Stomach (tissue), 9 donors: ENCODE measurements around the gene PRDM2. TPM values are rescaled to one million over a fixed set of nuclear protein-coding genes. Genes with fewer than 3 reads are reported as not detected.

Experiments used
- DNase-seq, 2 donors: peaks; one replicate each; pipeline versions ENCODE4 v3.0.0 to v3.0.0-alpha.2; 2013 to 2019
- H3K27ac ChIP-seq, 5 donors: fragments of 200-600 bp in 4 of 5; sonication (generic) in 4 of 5; one replicate each; pipeline ENCODE4 v1.5.1; 2013 to 2019; ENCODE audit warnings: mild to moderate bottlenecking in 1 of 5, moderate library complexity in 1 of 5
- H3K27me3 ChIP-seq, 3 donors: fragments of 200-600 bp; sonication (generic); one replicate each; pipeline ENCODE4 v1.5.1; 2017 to 2019; ENCODE audit warnings: mixed run types in 1 of 3
- H3K36me3 ChIP-seq, 4 donors: fragments of 200-600 bp; sonication (generic); 1 replicate in 3 of 4; 2 replicates in 1 of 4; pipeline ENCODE4 v1.5.1; 2016 to 2019
- H3K4me1 ChIP-seq, 4 donors: fragments of 200-600 bp; sonication (generic); one replicate each; pipeline ENCODE4 v1.5.1; 2016 to 2019
- H3K4me3 ChIP-seq, 4 donors: fragments of 200-600 bp; sonication (generic) in 3 of 4; one replicate each; pipeline ENCODE4 v1.5.1; 2016 to 2019; ENCODE audit warnings: mild to moderate bottlenecking in 1 of 4
- H3K9me3 ChIP-seq, 4 donors: fragments of 200-600 bp; sonication (generic); one replicate each; pipeline ENCODE4 v1.5.1; 2016 to 2019
- EP300 ChIP-seq: sonication (generic); formaldehyde crosslinking; IDR thresholded peaks from one replicate; pipeline ENCODE4 v1.6.1; 2017; ENCODE audit warnings: antibody characterized with exemption
- POLR2A ChIP-seq, 4 donors: fragments of 450-650 bp; IDR thresholded peaks; one replicate each; pipeline ENCODE4 v1.6.1; 2016; ENCODE audit warnings: antibody characterized with exemption in 4 of 4, control low read depth in 2 of 4, mild to moderate bottlenecking in 1 of 4, moderate library complexity in 1 of 4
- POLR2AphosphoS5 ChIP-seq, 3 donors: sonication (generic); formaldehyde crosslinking; IDR thresholded peaks; one replicate each; pipeline ENCODE4 v1.6.1; 2016; ENCODE audit warnings: antibody characterized with exemption in 3 of 3
- WGBS, 5 donors: extraction: QIAGEN DNeasy Blood & Tissue Kit in 3 of 5; methylation state at CpG; one replicate each; pipeline versions ENCODE4 v1.1.5 to v1.1.7; 2013 to 2018; 5-methylcytosine and 5-hydroxymethylcytosine counted together
- intact Hi-C: fragments of 100-400 bp; cut with DNase I; formaldehyde crosslinking; loops from one replicate; pipeline ENCODE4 v1.15.1; 2023; ENCODE audit warnings: low total_unique reads
- polyA plus RNA-seq, 3 donors: library from polyadenylated mRNA; stranded (reverse); fragments of 200-250 nt; gene quantifications; one replicate each; pipeline ENCODE4 v1.2.3, GENCODE V29; 2013
- total RNA-seq, 5 donors: library from RNA; depleted of rRNA; stranded (reverse); fragments of >200 nt; gene quantifications; one replicate each; pipeline versions ENCODE4 v1.1.0 to v1.2.3, GENCODE V29; 2014 to 2016
- TF ChIP-seq, protein P1 (sequence below), 7 experiments: fragments of 450-650 bp in 4 of 7; fragments of 200-600 bp in 3 of 7; sonication (generic) in 3 of 7; IDR thresholded peaks; one replicate each; pipeline ENCODE4 v1.5.1; 2016 to 2019; ENCODE audit warnings: antibody characterized with exemption in 7 of 7, control low read depth in 2 of 7, mild to moderate bottlenecking in 1 of 7
- donor health status: healthy with polysubstance abuse.
- donor health status: Bipolar disorder and iron deficiency.
- donor health status: healthy.

PRDM2 gene
- total and polyA plus RNA-seq, 8 donors: 10.1 to 77.7 (median 24.8) TPM

DNA sequence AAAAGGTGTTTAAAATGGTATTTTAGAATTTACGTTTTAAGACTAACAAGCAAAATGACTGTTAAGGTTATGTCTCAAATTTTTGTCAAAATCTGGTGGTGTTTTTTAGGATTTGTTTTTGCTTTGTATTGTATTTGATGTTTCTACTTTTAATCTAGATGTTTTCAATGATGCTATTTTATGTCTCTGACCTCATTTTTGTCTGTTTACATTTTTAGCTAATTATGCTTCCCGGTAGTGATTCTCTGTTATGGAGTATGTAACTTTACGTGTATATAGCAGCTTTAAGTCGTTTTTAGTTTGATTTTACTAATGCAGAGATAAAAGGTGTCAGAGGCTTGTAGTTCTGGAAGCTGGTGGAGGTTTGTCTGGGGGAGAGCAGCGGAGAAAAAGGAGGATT, 71.8 kb downstream of the PRDM2 start:
- DNase-seq: no peak
- Histone ChIP-seq H3K27me3 (no peaks in the 10 kb centered on the region), H3K4me3 (no peak overlapping the region), H3K4me1 (peaks cover 5 to 52% (median 21%) of the 10 kb centered on the region in 4 donors), H3K27ac (no peak overlapping the region), H3K36me3 (peaks cover 11 to 47% (median 41%) of the 10 kb centered on the region in 4 donors), H3K9me3 (no peaks in the 10 kb centered on the region)
- intact Hi-C loops: no loop called here
- no peak for TF ChIP-seq EP300
- TF ChIP-seq, protein P1, sequence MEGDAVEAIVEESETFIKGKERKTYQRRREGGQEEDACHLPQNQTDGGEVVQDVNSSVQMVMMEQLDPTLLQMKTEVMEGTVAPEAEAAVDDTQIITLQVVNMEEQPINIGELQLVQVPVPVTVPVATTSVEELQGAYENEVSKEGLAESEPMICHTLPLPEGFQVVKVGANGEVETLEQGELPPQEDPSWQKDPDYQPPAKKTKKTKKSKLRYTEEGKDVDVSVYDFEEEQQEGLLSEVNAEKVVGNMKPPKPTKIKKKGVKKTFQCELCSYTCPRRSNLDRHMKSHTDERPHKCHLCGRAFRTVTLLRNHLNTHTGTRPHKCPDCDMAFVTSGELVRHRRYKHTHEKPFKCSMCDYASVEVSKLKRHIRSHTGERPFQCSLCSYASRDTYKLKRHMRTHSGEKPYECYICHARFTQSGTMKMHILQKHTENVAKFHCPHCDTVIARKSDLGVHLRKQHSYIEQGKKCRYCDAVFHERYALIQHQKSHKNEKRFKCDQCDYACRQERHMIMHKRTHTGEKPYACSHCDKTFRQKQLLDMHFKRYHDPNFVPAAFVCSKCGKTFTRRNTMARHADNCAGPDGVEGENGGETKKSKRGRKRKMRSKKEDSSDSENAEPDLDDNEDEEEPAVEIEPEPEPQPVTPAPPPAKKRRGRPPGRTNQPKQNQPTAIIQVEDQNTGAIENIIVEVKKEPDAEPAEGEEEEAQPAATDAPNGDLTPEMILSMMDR (IDR thresholded peaks at IDR 0.05): no peak
- no peak for TF ChIP-seq POLR2AphosphoS5 (IDR thresholded peaks at IDR 0.05)
- no peak for TF ChIP-seq POLR2A (IDR thresholded peaks at IDR 0.05)
- 71 to 80% (median 73%) methylated on average over 5 of the region's 5 CpGs for WGBS, 5 donors

DNA sequence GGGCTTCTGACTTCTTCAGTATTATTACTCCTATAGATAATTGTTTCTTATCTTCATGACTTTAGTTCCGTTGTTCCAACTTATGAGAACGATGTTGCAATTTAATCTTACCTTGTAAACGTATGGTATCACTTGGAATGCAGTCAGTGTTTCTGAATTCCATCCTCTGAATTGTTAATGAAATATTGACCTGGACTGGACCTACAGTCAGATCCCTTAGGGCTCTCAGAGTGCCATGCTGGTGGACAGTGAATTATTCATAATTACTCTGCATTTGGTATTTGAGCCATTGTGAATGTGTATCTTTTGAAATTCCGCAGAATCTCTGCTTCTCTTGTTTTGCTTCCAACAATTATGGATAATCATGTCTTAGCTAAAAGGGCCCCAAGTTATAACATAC, 72.3 kb downstream of the PRDM2 start:
- Histone ChIP-seq H3K27me3 (no peaks in the 10 kb centered on the region), H3K4me3 (no peak overlapping the region), H3K9me3 (no peaks in the 10 kb centered on the region), H3K36me3 (peaks cover 16 to 53% (median 46%) of the 10 kb centered on the region in 4 donors), H3K27ac (no peak overlapping the region), H3K4me1 (peaks cover 5 to 47% (median 18%) of the 10 kb centered on the region in 4 donors)
- no peak for DNase-seq
- WGBS, 5 donors: 54 to 74% (median 65%) methylated on average over 4 of the region's 4 CpGs
- TF ChIP-seq POLR2AphosphoS5 (IDR thresholded peaks at IDR 0.05) (no peak), EP300 (no peak)
- intact Hi-C loops: no loop called here

DNA sequence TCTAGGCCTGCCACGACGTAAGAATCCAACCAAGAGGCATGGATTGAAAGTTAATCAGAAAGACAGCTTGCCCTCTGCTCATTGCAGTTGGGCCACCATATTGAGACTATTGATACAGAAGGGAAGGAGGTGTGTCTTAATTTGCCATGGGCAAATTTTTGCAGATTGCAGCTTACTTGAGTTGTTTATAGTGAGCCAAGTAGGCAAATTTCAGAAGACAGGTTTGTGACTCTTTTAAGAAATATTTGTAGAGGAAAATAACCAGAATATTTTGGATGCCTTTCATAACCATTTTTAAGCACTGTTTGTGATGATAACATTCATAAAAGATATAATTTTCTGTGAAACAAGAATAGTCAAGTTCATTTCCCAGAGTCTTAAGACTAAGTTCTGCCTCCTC, 74.1 kb downstream of the PRDM2 start:
- TF ChIP-seq POLR2AphosphoS5 (IDR thresholded peaks at IDR 0.05): no peak
- Histone ChIP-seq H3K36me3 (peaks cover 32 to 66% (median 61%) of the 10 kb centered on the region in 4 donors), H3K4me3 (no peak overlapping the region), H3K27me3 (no peaks in the 10 kb centered on the region), H3K9me3 (no peaks in the 10 kb centered on the region), H3K4me1 (peaks cover under 1 to 31% (median 12%) of the 10 kb centered on the region in 4 donors), H3K27ac (no peak overlapping the region)
- no peak for DNase-seq
- WGBS, 5 donors: 96 to 100% (median 99%) methylated on average over 2 of the region's 2 CpGs
- intact Hi-C loops: no loop called here

DNA sequence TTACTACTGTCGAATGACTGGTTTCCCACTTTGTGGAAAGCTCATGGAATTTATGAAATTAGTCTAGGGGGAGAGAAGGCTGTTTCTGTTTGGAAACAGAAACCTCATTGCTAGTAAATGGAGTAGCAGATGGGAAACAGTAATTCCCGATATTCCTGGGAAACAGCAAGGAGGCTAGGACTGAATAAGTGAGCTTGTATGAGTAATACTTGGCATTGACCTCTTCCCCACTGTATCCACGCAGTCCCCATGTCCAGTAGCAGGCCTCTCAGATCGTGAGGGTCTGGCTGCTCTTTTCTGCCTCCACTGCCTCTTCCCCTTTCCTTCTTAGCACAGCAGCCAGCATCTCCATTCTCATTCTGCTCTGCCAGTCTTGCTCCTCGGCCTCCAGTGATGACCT, 75.5 kb downstream of the PRDM2 start:
- Histone ChIP-seq H3K27me3 (no peaks in the 10 kb centered on the region), H3K9me3 (no peaks in the 10 kb centered on the region), H3K36me3 (peaks cover 43 to 76% (median 74%) of the 10 kb centered on the region in 4 donors), H3K27ac (no peak overlapping the region), H3K4me3 (no peak overlapping the region), H3K4me1 (peaks cover 0 to 18% (median 6%) of the 10 kb centered on the region in 4 donors)
- intact Hi-C loops: no loop called here
- TF ChIP-seq EP300: no peak
- TF ChIP-seq, protein P1 (IDR thresholded peaks at IDR 0.05): no peak
- DNase-seq: no peak
- WGBS, 5 donors: 79 to 91% (median 85%) methylated on average over 5 of the region's 5 CpGs

DNA sequence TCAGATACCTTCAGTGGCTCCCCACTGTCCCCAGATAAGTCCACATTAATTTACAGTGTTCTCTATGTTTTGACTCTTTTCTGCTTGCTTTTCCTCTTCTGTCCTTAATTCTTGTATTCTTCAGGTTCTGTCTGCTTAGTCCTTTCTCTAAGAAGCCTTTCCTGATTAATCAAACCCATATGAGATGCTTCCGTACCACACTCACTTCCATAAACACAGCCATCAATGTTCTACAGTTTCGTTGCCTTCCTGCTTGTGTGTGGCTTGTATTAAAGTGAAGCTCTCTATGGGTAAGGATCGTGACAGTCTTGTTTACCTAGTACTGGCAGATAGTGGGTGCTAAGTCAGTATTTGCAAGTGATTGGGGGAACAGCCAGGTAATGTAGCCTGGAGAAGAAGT, 75.9 kb downstream of the PRDM2 start:
- intact Hi-C loops: no loop called here
- peaks cover 43 to 80% (median 78%) of the 10 kb centered on the region in 4 donors for H3K36me3 ChIP-seq
- DNase-seq: no peak
- no peaks in the 10 kb centered on the region for H3K9me3 ChIP-seq
- H3K27ac ChIP-seq: no peak overlapping the region
- H3K4me3 ChIP-seq: no peak overlapping the region
- peaks cover 0 to 16% (median 4%) of the 10 kb centered on the region in 4 donors for H3K4me1 ChIP-seq
- H3K27me3 ChIP-seq: no peaks in the 10 kb centered on the region
- 72 to 80% (median 74%) methylated on average over 3 of the region's 3 CpGs for WGBS, 5 donors
- TF ChIP-seq EP300: no peak
- no peak for TF ChIP-seq POLR2AphosphoS5 (IDR thresholded peaks at IDR 0.05)
- TF ChIP-seq, protein P1 (IDR thresholded peaks at IDR 0.05): no peak
- no peak for TF ChIP-seq POLR2A (IDR thresholded peaks at IDR 0.05)
